ENCODE data around the gene TMEM44.

DNA sequence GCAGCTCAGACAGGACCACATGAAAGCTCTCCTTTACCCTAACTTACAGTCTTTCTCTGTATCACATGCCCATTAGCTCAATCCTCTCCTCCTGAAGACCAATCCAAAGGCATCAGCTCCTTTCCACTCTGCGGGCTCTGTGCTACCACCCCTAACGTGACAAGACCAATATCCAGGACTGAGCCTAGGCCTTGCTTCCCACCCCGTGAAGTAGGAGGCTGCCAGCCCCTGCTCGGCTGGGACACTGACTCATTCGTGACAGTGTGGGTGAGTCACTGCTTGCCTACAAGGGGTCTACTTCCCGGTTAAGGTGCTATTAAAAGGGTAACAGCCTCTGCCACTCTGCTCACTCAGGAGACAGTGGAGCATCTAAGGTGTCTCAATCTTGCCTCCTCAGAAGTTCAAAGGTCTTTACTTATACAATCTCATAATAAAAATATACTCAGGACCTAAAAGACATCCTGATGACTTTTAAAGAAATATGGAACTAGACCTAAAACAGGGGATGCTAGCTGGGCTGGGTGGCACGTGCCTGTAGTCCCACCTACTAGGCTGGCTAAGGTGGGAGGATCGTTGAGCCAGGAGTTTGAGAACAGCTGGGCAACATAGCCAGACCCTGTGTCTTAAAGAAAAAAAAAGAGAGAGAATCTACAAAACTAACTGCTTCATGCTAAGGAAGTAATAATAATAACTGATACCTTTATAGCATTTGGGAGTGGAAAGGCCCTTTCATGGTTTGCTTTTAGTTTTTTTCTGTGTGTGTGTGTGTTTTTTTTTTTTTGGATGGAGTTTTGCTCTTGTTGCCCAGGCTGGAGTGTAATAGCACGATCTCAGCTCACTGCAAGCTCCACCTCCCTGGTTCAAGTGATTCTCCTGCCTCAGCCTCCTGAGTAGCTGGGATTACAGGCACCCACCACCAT, 55.0 kb downstream of the TMEM44 start:
- TF ChIP-seq, protein P1, sequence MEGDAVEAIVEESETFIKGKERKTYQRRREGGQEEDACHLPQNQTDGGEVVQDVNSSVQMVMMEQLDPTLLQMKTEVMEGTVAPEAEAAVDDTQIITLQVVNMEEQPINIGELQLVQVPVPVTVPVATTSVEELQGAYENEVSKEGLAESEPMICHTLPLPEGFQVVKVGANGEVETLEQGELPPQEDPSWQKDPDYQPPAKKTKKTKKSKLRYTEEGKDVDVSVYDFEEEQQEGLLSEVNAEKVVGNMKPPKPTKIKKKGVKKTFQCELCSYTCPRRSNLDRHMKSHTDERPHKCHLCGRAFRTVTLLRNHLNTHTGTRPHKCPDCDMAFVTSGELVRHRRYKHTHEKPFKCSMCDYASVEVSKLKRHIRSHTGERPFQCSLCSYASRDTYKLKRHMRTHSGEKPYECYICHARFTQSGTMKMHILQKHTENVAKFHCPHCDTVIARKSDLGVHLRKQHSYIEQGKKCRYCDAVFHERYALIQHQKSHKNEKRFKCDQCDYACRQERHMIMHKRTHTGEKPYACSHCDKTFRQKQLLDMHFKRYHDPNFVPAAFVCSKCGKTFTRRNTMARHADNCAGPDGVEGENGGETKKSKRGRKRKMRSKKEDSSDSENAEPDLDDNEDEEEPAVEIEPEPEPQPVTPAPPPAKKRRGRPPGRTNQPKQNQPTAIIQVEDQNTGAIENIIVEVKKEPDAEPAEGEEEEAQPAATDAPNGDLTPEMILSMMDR (IDR thresholded peaks at IDR 0.05): no peak
- TF ChIP-seq POLR2A (IDR thresholded peaks at IDR 0.05): no peak

Data from heart left ventricle (tissue), 13 donors.